Progenitor cell of endocrine pancreas (in vitro differentiated cells): ENCODE data around the gene TACC2. TPM values are rescaled to one million over a fixed set of nuclear protein-coding genes. Genes with fewer than 3 reads are reported as not detected.

Source experiments
- DNase-seq: peaks from one replicate; pipeline ENCODE4 v3.0.0; 2021; ENCODE audit warnings: low spot score; ENCODE audit not compliant: unreplicated experiment
- H3K27ac Mint-ChIP-seq: 2 replicates; pipeline ENCODE4 v1.8.0; 2021; ENCODE audit warnings: mild to moderate bottlenecking, moderate library complexity, mixed read lengths
- H3K27me3 Mint-ChIP-seq: 2 replicates; pipeline ENCODE4 v1.8.0; 2021; ENCODE audit warnings: mixed read lengths
- H3K36me3 Mint-ChIP-seq: 2 replicates; pipeline ENCODE4 v1.8.0; 2022; ENCODE audit warnings: mixed read lengths; ENCODE audit not compliant: insufficient read depth
- H3K4me1 Mint-ChIP-seq: 2 replicates; pipeline ENCODE4 v1.8.0; 2021; ENCODE audit warnings: low read depth, mixed read lengths
- H3K4me3 Mint-ChIP-seq: 2 replicates; pipeline ENCODE4 v1.8.0; 2021; ENCODE audit warnings: low read depth, mild to moderate bottlenecking, moderate library complexity, mixed read lengths
- H3K9me3 Mint-ChIP-seq: 2 replicates; pipeline ENCODE4 v1.8.0; 2021; ENCODE audit warnings: low read depth, mixed read lengths
- total RNA-seq: library from RNA; stranded (reverse); gene quantifications from 2 replicates; pipeline ENCODE4 v1.2.1, GENCODE V29; 2021
- TF ChIP-seq, protein P1 (sequence below): fragments of 200-600 bp; sonication (generic); IDR thresholded peaks from one replicate; pipeline ENCODE4 v1.5.0; 2021; ENCODE audit warnings: antibody characterized with exemption, mild to moderate bottlenecking; ENCODE audit not compliant: unreplicated experiment

The TACC2 gene
- total RNA-seq, 1 donor from 2014 or later: 60.4 TPM

DNA sequence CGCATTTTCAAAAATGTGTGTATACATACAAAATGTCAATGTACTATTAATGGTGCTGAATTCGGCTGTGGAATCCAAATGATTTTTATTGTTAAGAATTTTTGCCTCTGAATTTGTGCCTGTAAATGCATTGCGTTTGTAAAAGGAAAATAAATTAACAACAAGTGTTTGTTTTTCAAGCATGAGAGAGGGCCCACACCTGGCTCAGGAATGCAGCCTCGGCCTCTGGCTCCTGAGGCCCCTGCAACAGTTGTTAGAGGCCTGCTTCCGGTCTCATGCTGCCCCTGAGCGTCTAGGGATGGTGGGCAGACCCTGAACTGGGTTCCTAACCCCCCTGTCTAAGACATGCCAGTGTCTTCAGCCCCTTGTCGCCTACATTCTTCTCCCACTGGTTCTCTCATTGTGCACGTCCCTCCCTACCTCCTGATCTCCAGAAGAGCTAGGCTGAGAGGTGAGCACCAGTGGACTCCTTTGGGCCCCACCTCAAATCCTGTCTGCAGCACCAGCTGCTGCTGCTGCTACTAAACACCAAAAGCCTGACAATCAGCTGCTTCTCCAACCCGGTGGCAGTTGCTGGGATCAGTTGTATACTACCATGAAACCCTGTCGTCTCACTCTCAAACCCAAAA is 280.2 kb downstream of the TACC2 start:
- Mint-ChIP-seq H3K27me3 (no peaks in the 10 kb centered on the region), H3K4me1 (peaks cover 19% of the 10 kb centered on the region), H3K4me3 (no peak overlapping the region), H3K27ac (peak overlapping the region; percentile 74), H3K36me3 (no peaks in the 10 kb centered on the region), H3K9me3 (no peaks in the 10 kb centered on the region)
- TF ChIP-seq, protein P1, sequence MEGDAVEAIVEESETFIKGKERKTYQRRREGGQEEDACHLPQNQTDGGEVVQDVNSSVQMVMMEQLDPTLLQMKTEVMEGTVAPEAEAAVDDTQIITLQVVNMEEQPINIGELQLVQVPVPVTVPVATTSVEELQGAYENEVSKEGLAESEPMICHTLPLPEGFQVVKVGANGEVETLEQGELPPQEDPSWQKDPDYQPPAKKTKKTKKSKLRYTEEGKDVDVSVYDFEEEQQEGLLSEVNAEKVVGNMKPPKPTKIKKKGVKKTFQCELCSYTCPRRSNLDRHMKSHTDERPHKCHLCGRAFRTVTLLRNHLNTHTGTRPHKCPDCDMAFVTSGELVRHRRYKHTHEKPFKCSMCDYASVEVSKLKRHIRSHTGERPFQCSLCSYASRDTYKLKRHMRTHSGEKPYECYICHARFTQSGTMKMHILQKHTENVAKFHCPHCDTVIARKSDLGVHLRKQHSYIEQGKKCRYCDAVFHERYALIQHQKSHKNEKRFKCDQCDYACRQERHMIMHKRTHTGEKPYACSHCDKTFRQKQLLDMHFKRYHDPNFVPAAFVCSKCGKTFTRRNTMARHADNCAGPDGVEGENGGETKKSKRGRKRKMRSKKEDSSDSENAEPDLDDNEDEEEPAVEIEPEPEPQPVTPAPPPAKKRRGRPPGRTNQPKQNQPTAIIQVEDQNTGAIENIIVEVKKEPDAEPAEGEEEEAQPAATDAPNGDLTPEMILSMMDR: no peak
- no peak for DNase-seq

DNA sequence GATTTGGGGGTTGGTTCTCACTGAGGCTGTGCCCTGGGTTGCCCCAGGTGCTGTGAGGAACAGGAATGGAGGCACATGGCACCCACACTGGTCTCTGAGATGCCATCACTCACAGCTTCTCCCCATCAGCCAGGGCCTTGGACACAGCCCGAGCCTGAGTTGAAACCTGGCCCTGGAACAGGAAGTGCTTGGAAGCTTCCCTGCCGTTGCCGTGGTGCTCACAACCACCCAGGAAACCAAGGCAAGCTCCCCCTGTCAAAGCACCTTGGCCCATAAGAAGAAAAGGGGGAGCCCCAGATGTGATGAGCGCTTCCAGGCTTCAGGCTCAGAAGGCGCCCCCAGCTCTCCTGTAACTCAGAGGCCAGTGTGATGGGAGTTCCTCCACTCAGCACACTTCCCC is 282.1 kb downstream of the TACC2 start, which contains the start of gene BTBD16:
Gene BTBD16, plus strand, starts transcription at position 221 of the 400 bp plus-strand sequence. CDS start 3,786 bp downstream, outside the sequence.
- Mint-ChIP-seq H3K9me3 (no peaks in the 10 kb centered on the region), H3K27ac (peak within 1 kb of the TSS; percentile 49), H3K36me3 (no peaks in the 10 kb centered on the region), H3K27me3 (no peaks in the 10 kb centered on the region), H3K4me1 (peaks cover 11% of the 10 kb centered on the region), H3K4me3 (no peak within 1 kb of the TSS)
- TF ChIP-seq, protein P1: no peak
- DNase-seq: no peak

DNA sequence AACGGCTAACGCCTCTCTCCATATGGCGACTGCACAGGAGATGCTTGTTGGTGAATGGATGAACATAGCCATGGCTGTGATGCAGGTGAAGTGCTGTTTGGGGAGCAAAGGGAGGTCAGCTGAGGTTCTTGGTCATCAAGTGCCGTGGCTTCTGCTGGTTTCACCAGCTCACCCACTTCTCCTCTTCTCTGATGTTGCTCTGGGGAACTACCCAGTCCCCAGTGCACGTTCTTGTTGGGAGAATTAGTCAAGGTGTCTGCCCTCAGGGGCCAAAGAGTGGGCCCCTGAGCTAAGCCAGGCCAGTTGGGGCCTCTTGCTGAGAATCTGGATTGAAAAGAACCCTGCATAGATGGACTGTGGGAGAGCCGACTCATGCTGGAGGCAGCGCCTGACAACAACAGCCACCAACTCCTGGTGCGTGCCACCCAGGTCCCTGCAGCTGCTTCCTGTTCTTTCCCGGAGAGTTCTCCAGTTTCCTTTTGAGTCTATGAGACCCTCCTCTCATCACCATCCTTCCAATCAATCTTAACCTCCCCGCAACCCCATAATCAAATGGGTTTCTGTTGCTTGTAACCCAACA is 285.1 kb downstream of the TACC2 start:
- Mint-ChIP-seq H3K9me3 (no peaks in the 10 kb centered on the region), H3K36me3 (no peaks in the 10 kb centered on the region), H3K27ac (no peak overlapping the region), H3K4me3 (no peak overlapping the region), H3K27me3 (peaks cover 3% of the 10 kb centered on the region), H3K4me1 (peaks cover 5% of the 10 kb centered on the region)
- no peak for DNase-seq
- TF ChIP-seq, protein P1: no peak

DNA sequence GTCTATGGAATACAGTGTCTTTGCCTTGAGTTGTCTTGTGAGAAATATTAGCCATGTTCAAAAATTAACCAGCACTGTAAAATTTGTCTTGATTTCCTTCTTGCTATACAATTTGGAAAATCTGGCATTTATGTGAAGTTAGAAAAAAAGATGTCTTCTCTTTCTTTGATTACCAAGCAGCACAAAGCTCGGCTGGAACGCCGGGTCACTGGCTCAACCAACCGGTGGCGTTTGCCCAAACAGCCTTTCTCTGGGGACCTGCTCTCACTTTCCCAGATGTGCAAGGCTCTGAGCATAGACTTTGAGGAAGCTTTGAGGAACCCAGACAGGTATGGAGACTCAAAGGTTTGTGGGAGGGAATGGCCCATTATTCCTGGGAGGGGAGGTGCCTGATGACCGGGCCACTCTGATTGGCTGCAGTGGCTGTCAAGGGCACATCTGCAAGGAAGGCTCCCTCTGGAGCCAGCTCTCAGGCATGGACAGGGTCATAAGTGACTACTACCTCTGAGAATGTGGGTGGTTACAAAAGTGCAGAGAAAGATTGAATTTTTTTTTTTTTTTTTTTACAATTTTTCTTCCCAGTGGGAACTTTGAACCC is 287.7 kb downstream of the TACC2 start:
- no peak for DNase-seq
- no peaks in the 10 kb centered on the region for H3K4me1 Mint-ChIP-seq
- TF ChIP-seq, protein P1: no peak
- H3K9me3 Mint-ChIP-seq: no peaks in the 10 kb centered on the region
- H3K36me3 Mint-ChIP-seq: no peaks in the 10 kb centered on the region
- H3K4me3 Mint-ChIP-seq: no peak overlapping the region
- peaks cover 7% of the 10 kb centered on the region for H3K27me3 Mint-ChIP-seq
- no peak overlapping the region for H3K27ac Mint-ChIP-seq

DNA sequence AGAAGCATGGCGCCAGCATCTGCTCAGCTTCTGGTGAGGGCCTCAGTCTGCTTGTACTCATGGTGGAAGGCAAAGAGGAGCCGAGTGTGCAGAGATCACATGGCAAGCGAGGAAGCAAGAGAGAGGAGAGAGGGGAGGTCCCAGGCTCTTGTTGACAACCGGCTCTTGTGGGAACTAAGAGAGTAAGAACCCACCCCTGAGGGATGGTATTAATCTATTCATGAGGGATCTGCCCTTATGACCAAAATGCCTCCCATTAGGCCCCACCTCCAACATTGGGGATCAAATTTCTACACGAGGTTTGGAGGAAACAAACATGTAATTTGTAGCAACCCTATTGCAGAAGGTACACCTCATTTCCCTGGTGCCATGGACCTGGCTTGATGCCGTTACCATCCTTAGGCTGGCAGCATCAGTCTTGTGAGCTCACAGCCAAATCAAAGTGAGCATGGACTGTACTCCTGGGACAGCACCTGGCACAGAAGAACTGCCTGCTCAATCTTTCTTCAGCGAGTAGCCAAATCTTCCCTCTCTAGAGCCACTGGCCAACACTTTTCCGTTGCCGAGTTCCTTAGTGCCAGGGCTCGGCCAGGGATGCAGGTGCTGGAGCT is 288.7 kb downstream of the TACC2 start:
- Mint-ChIP-seq H3K27me3 (peaks cover 9% of the 10 kb centered on the region), H3K27ac (no peak overlapping the region), H3K9me3 (no peaks in the 10 kb centered on the region), H3K4me3 (no peak overlapping the region), H3K36me3 (no peaks in the 10 kb centered on the region), H3K4me1 (no peaks in the 10 kb centered on the region)
- TF ChIP-seq, protein P1: no peak
- DNase-seq: no peak
